ENCODE results near the gene PDE8B. TPM values are rescaled to one million over a fixed set of nuclear protein-coding genes. Genes with fewer than 3 reads are reported as not detected.

The PDE8B gene
- total RNA-seq, 1 experiment from 2014 or later = not detected

- Histone ChIP-seq H3K27me3 (ENCODE audit: low read length) (no peaks in the 10 kb centered on the region), H3K9me3 (ENCODE audit: low read length) (no peaks in the 10 kb centered on the region), H3K36me3 (ENCODE audit: low read depth, low read length) (no peaks in the 10 kb centered on the region), H3K4me1 (ENCODE audit: insufficient read depth, low read length) (no peaks in the 10 kb centered on the region), H3K9me2 (replicated peaks; ENCODE audit: low read length) (no peaks in the 10 kb centered on the region), H3K4me3 (ENCODE audit: low read length) (no peak overlapping the region), H3K27ac (ENCODE audit: low read length) (no peak overlapping the region), H2AFZ (ENCODE audit: low read length) (no peak overlapping the region), H3F3A (ENCODE audit: low read length, unreplicated experiment) (no peaks in the 10 kb centered on the region), H4K20me1 (ENCODE audit: low read length) (no peaks in the 10 kb centered on the region), H3K4me2 (ENCODE audit: low read length) (no peak overlapping the region), H3K9ac (ENCODE audit: low read length) (no peak overlapping the region), H3K79me2 (ENCODE audit: low read length) (no peaks in the 10 kb centered on the region)
- ChIA-PET POLR2A (ENCODE audit: unreplicated experiment) (no interaction called here), CTCF (no interaction called here)
- TF ChIP-seq EZH2phosphoT487 (IDR thresholded peaks at IDR 0.05; ENCODE audit: borderline replicate concordance, low read length) = no peak
- no peak for TF ChIP-seq CTCF (conservative IDR thresholded peaks at IDR 0.05; ENCODE audit: low read depth, low read length)
- TF ChIP-seq EZH2 (IDR thresholded peaks at IDR 0.05; ENCODE audit: low read length, unreplicated experiment) = no peak
- no peak for DNase-seq
- no TSS peak for BruUV-seq (replicated peaks)
- intact Hi-C loops (cut with micrococcal nuclease) = no loop called here
- no peak for ATAC-seq
Measured at GRCh38 chr5:77354454-77354853, 144.0 kb downstream of the PDE8B start.

- BruUV-seq (replicated peaks) = no TSS peak
- intact Hi-C loops (cut with micrococcal nuclease) = no loop called here
Measured at GRCh38 chr5:77355080-77355479, 144.6 kb downstream of the PDE8B start.

GRCh38 chr5:77355751-77356150 is 145.3 kb downstream of the PDE8B start:
- TF ChIP-seq EZH2phosphoT487 (IDR thresholded peaks at IDR 0.05; ENCODE audit: borderline replicate concordance, low read length) (no peak), EZH2 (IDR thresholded peaks at IDR 0.05; ENCODE audit: low read length, unreplicated experiment) (no peak), CTCF (conservative IDR thresholded peaks at IDR 0.05; ENCODE audit: low read depth, low read length) (no peak)
- intact Hi-C loops (cut with micrococcal nuclease) = no loop called here
- CTCF ChIA-PET = no interaction called here
- Histone ChIP-seq H3K79me2 (ENCODE audit: low read length) (no peaks in the 10 kb centered on the region), H3K27me3 (ENCODE audit: low read length) (no peaks in the 10 kb centered on the region), H2AFZ (ENCODE audit: low read length) (no peak overlapping the region), H3K9me2 (replicated peaks; ENCODE audit: low read length) (no peaks in the 10 kb centered on the region), H3K27ac (ENCODE audit: low read length) (no peak overlapping the region), H4K20me1 (ENCODE audit: low read length) (no peaks in the 10 kb centered on the region), H3K9ac (ENCODE audit: low read length) (no peak overlapping the region), H3F3A (ENCODE audit: low read length, unreplicated experiment) (no peaks in the 10 kb centered on the region), H3K9me3 (ENCODE audit: low read length) (no peaks in the 10 kb centered on the region), H3K4me1 (ENCODE audit: insufficient read depth, low read length) (no peaks in the 10 kb centered on the region), H3K4me3 (ENCODE audit: low read length) (no peak overlapping the region), H3K4me2 (ENCODE audit: low read length) (no peak overlapping the region), H3K36me3 (ENCODE audit: low read depth, low read length) (no peaks in the 10 kb centered on the region)
- ATAC-seq (no peak), DNase-seq (no peak)
- no TSS peak for BruUV-seq (replicated peaks)
- POLR2A ChIA-PET (ENCODE audit: unreplicated experiment) = no interaction called here

More at GRCh38 chr5:77355080-77355479, 144.6 kb downstream of the PDE8B start:
- H3K4me2 ChIP-seq (ENCODE audit: low read length) = no peak overlapping the region
- no peak overlapping the region for H3K4me3 ChIP-seq (ENCODE audit: low read length)
- no peak overlapping the region for H2AFZ ChIP-seq (ENCODE audit: low read length)
- DNase-seq (no peak), ATAC-seq (no peak)
- no peaks in the 10 kb centered on the region for H3K79me2 ChIP-seq (ENCODE audit: low read length)
- H3K27ac ChIP-seq (ENCODE audit: low read length) = no peak overlapping the region
- no peak overlapping the region for H3K9ac ChIP-seq (ENCODE audit: low read length)
- no peaks in the 10 kb centered on the region for H3K4me1 ChIP-seq (ENCODE audit: insufficient read depth, low read length)
- ChIA-PET CTCF (no interaction called here), POLR2A (ENCODE audit: unreplicated experiment) (no interaction called here)
- no peaks in the 10 kb centered on the region for H3K9me2 ChIP-seq (replicated peaks; ENCODE audit: low read length)
- TF ChIP-seq EZH2phosphoT487 (IDR thresholded peaks at IDR 0.05; ENCODE audit: borderline replicate concordance, low read length) = no peak
- no peak for TF ChIP-seq EZH2 (IDR thresholded peaks at IDR 0.05; ENCODE audit: low read length, unreplicated experiment)
- TF ChIP-seq CTCF (conservative IDR thresholded peaks at IDR 0.05; ENCODE audit: low read depth, low read length) = no peak
- H3K36me3 ChIP-seq (ENCODE audit: low read depth, low read length) = no peaks in the 10 kb centered on the region
- no peaks in the 10 kb centered on the region for H4K20me1 ChIP-seq (ENCODE audit: low read length)
- no peaks in the 10 kb centered on the region for H3K27me3 ChIP-seq (ENCODE audit: low read length)
- no peaks in the 10 kb centered on the region for H3K9me3 ChIP-seq (ENCODE audit: low read length)
- H3F3A ChIP-seq (ENCODE audit: low read length, unreplicated experiment) = no peaks in the 10 kb centered on the region
